Mucosa of descending colon (tissue), 3 donors: ENCODE data around the gene HOXB3. TPM values are rescaled to one million over a fixed set of nuclear protein-coding genes. Genes with fewer than 3 reads are reported as not detected.

ENCODE experiments used
- ATAC-seq: fragments of 200-7000 bp; cut with Tn5 transposase; one replicate; pipeline ENCODE4 v1.9.1; 2020; ENCODE audit warnings: mild to moderate bottlenecking, moderate library complexity
- DNase-seq, 3 donors: peaks; one replicate each; pipeline ENCODE4 v3.0.0-alpha.2; 2020
- H3K36me3 ChIP-seq: fragments of 200-600 bp; one replicate; pipeline ENCODE4 v1.8.0; 2021; ENCODE audit warnings: low read depth, mild to moderate bottlenecking
- H3K4me1 ChIP-seq: fragments of 200-600 bp; one replicate; pipeline ENCODE4 v1.8.0; 2021; ENCODE audit warnings: low read depth, mild to moderate bottlenecking
- H3K4me3 ChIP-seq: fragments of 200-600 bp; one replicate; pipeline ENCODE4 v1.8.0; 2021; ENCODE audit warnings: mild to moderate bottlenecking
- H3K9me3 ChIP-seq: fragments of 200-600 bp; one replicate; pipeline ENCODE4 v1.8.0; 2021; ENCODE audit warnings: mild to moderate bottlenecking
- intact Hi-C, 2 donors: fragments of 100-400 bp; cut with DNase I in 1 of 2; cut with micrococcal nuclease in 1 of 2; formaldehyde crosslinking; loops; one replicate each; pipeline versions ENCODE4 v1.11.0 to v1.11.1; 2022; cut with DNase I, micrococcal nuclease
- total RNA-seq, 3 donors: library from RNA; stranded (reverse); fragmentation: NEBNext Ultra II Directional in 2 of 3; extraction: Animal tissue kit (Norgen Biotek cat#: 25700) in 2 of 3; gene quantifications; one replicate each; pipeline versions ENCODE4 v1.2.1 to v1.2.4, GENCODE V29; 2021 to 2023
- TF ChIP-seq, protein P1 (sequence below): fragments of 200-600 bp; IDR thresholded peaks from one replicate; pipeline ENCODE4 v1.8.0; 2022; ENCODE audit warnings: antibody characterized with exemption, mild to moderate bottlenecking
- donor health status: DM: no; HTN: no; CAD: no; lungs with moderate emphysema.
- donor health status: DM: no; HTN: no; CAD: no.
- donor health status: DM: no; HTN: yes; CAD: no.

HOXB3 gene
- total RNA-seq, 3 donors from 2014 or later: 42.4 to 64.8 (median 43.4) TPM

DNA sequence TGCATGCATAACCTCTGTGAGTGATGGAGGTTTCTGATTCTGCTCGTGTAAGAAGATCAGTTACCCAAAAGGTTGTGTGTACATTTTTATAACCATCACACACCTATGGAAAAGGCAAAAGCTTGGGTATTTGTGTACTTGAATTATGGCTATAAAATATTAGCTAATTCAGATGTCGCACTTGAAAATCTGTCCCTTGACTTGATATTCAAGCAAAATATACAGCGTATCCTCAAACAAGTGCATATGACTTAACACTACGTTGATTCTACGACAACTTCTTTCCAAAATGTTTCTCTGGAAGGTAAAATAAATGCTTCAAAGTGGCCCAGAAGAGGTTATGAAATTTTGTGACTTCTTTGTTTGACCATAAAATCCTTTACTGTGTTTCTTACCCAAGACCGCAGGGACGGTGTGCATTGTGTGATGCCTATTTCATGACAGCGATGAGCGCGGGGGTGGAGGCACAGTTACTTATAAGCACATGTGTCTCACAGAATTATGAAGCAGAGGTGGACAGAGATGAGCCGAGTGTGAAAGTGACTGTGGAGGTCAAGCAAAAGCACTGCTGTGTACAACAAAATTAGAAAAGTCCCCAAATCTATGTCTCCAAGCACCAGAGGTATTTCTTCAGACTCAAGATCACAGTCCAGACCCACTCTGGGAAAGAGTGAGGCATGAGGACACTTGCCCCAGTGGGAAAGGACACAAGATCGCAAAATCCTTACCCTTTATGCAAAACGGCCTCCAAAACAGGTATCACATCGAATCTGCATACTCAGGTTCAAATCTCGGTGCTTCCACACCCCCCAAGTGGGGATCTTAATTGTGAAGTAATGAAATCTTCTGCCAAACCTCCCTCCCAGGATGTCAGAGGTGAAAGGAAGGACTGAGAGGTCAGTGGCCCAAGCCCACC is 40.2 kb upstream of the HOXB3 start:
- H3K4me3 ChIP-seq: no peak overlapping the region
- H3K4me1 ChIP-seq: peaks cover 27% of the 10 kb centered on the region
- TF ChIP-seq, protein P1, sequence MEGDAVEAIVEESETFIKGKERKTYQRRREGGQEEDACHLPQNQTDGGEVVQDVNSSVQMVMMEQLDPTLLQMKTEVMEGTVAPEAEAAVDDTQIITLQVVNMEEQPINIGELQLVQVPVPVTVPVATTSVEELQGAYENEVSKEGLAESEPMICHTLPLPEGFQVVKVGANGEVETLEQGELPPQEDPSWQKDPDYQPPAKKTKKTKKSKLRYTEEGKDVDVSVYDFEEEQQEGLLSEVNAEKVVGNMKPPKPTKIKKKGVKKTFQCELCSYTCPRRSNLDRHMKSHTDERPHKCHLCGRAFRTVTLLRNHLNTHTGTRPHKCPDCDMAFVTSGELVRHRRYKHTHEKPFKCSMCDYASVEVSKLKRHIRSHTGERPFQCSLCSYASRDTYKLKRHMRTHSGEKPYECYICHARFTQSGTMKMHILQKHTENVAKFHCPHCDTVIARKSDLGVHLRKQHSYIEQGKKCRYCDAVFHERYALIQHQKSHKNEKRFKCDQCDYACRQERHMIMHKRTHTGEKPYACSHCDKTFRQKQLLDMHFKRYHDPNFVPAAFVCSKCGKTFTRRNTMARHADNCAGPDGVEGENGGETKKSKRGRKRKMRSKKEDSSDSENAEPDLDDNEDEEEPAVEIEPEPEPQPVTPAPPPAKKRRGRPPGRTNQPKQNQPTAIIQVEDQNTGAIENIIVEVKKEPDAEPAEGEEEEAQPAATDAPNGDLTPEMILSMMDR: no peak
- ATAC-seq (no peak), DNase-seq (peak; percentile 39 to 58 (median 46))
- no peaks in the 10 kb centered on the region for H3K36me3 ChIP-seq
- intact Hi-C loops: no loop called here
- H3K9me3 ChIP-seq: no peaks in the 10 kb centered on the region

DNA sequence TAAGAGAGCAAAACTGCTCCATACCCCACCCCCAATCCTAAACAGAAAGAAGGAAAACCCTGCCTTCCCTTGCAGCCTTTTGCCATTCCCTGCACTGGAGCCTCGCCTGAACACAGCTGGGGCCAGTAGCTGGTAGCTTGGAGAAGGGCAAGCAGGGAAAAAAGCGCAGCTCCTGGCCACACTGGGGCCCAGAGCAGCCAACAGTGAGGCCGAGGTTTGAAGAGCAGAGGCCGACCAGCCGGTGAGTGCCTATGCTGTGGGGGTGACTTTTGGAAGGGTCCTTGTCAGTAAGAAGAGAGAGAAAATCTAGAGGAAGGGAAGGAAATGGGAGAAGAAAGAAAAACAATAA is 39.3 kb upstream of the HOXB3 start:
- DNase-seq (peak; percentile 17 to 44 (median 43)), ATAC-seq (no peak)
- no peaks in the 10 kb centered on the region for H3K9me3 ChIP-seq
- no peaks in the 10 kb centered on the region for H3K36me3 ChIP-seq
- peaks cover 34% of the 10 kb centered on the region for H3K4me1 ChIP-seq
- TF ChIP-seq, protein P1: no peak
- H3K4me3 ChIP-seq: no peak overlapping the region
- intact Hi-C loops: loop anchor here in 1 of 2 donors (10.0 kb wide), 1 partner anchor 295 kb away; no protein-coding TSS in a partner anchor

DNA sequence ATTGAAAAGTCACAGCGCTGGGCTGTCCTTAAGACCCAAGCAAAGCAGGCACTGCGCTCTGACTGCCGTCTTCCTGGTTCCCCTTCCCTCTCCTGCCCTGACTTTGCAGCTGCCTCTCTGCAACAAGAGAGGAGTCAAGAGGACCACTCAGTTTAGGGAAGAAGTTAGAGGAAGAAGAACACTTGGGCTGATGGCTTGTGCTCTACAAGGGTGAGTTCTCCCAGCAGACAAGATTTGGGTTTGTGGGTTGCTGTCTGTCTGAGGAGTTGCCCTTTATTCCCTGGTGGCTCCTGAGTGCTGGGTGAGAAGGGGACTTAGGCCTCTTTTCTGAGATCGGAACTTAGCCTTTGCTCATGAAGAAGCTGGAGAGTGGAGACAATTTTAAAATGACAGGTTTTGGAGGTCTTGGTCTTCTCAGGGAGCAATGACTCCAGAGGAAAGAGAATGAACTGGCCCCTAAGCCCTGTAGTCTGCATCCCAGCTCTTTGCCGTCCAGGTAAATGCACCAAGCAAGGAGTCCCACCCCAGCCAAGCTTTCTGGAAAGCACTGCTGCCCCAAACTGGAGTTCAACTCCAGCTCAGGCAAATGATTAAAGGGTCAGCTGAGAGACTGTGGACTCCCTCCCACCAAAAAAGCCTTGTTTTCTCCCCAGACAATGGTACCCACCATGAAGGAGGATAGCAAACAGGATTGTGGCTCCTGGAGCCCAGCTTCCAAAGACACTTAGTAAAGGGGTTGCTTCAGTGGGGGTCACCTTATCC is 38.8 kb upstream of the HOXB3 start:
- TF ChIP-seq, protein P1: no peak
- H3K4me1 ChIP-seq: peaks cover 31% of the 10 kb centered on the region
- intact Hi-C loops: loop anchor here in 1 of 2 donors (10.0 kb wide), 1 partner anchor 294 kb away; no protein-coding TSS in a partner anchor
- DNase-seq (peak in 2 of 3 donors; percentile 27 to 42), ATAC-seq (no peak)
- H3K9me3 ChIP-seq: no peaks in the 10 kb centered on the region
- H3K4me3 ChIP-seq: no peak overlapping the region
- no peaks in the 10 kb centered on the region for H3K36me3 ChIP-seq

DNA sequence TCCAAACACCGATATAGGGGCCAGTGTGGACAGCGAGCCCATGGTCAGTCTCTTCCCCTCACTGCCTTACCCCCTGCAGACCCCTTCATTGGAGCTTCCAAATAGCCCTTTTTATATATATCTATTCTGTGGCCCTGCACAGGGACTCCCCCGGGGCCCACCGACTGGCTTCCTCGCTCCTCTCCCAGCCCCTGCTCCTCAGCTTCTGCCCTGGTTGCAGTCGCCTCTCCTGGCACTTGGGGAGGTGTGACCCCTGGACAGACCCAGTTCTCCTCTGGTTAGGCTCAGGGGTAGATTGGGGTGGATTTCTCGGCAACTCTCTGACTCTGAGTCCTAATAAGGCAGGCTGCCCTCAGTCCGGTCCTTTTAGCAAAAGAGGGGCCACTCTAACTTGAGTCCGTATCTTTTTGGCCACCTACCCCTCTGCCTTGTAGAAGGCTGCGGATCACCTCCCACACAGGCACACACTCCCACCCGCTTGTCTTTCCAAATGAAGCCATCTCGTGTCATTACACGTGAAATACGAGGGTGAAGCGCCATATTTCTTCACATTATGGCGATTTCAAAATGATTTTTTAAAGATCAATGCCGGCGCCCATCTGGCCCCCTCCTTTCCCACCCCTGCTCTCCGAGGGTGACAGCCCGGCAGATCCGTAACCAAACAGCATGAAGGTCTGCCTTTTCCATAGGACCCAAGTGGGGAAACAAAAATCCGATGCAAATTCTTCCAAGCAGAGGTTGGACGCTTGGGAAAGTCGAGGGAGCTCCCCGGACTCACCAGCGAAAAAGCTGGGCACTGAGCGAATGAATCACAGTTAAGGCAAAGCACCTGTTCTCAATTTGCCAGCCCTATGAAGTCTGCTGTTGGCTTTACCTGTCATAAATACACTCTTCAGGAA is 37.8 kb upstream of the HOXB3 start:
- Histone ChIP-seq H3K9me3 (no peaks in the 10 kb centered on the region), H3K4me1 (peaks cover 29% of the 10 kb centered on the region), H3K4me3 (no peak overlapping the region), H3K36me3 (no peaks in the 10 kb centered on the region)
- intact Hi-C loops: loop anchor here in 1 of 2 donors (10.0 kb wide), 1 partner anchor 293 kb away; no protein-coding TSS in a partner anchor
- DNase-seq (peak in 2 of 3 donors; percentile 51 to 52), ATAC-seq (no peak)
- TF ChIP-seq, protein P1: no peak

DNA sequence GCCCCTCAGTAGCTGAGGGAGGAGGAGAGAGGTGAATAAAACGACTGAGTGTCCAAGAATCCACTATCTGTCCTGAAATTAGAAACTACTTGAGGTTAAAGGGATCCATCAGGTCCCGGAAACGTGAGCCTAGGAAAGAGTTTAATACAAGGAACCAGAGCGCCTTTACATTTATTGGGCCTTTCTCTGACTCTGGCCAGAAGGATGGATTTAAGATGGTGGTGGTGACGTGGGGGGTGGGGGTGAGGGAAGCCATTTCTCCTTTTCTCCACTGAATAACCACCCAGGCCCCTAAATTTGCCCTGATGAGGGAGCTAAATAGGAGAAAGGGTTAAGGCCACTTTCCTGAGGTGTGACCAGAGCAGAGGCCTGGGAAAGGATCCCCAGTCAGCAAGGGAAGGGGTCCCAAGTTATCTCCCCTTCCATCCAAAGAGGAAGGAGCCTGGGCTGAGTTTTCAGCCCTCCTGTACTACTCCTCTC is 37.1 kb upstream of the HOXB3 start:
- TF ChIP-seq, protein P1: no peak
- no peak overlapping the region for H3K4me3 ChIP-seq
- intact Hi-C loops: loop anchor here in 1 of 2 donors (10.0 kb wide), 1 partner anchor 292 kb away; no protein-coding TSS in a partner anchor
- H3K36me3 ChIP-seq: no peaks in the 10 kb centered on the region
- ATAC-seq: no peak
- DNase-seq: peak in 1 of 3 donors; percentile 32
- H3K4me1 ChIP-seq: peaks cover 29% of the 10 kb centered on the region
- no peaks in the 10 kb centered on the region for H3K9me3 ChIP-seq
